SK-N-SH (cell line): ENCODE measurements around the gene ZNF17. TPM values are rescaled to one million over a fixed set of nuclear protein-coding genes. Genes with fewer than 3 reads are reported as not detected.
A peak's percentile ranks its signal among the peaks of the same experiment; 100 is the strongest.

Experiments
- CTCF ChIA-PET: fragments of 300-600, 350-600 bp; formaldehyde crosslinking; extraction: SDS; loops from one replicate; lab custom pipeline; 2021; lab: Yijun Ruan, JAX
- POLR2A ChIA-PET: fragments of 350-600 bp; sonication (Branson Sonifier 250); formaldehyde crosslinking; extraction: SDS; loops from one replicate; lab custom pipeline; 2020; ENCODE audit warnings: antibody characterized with exemption, inconsistent platforms; lab: Yijun Ruan, JAX
- DNase-seq: peaks from one replicate; pipeline ENCODE4 v3.0.0; 2012
- H2AFZ ChIP-seq: fragments of 200-600 bp; sonication (generic); 2 replicates; pipeline ENCODE4 v1.8.1; 2016; ENCODE audit warnings: antibody characterized with exemption, mild to moderate bottlenecking, low read depth
- H3F3A ChIP-seq: fragments of 200-600 bp; sonication (generic); replicated peaks from 2 replicates; pipeline ENCODE3; 2016; ENCODE audit warnings: antibody characterized with exemption, mild to moderate bottlenecking; ENCODE audit not compliant: insufficient read depth
- H3K27ac ChIP-seq, 2 experiments: fragments of 200-500 bp in 1 of 2; fragments of 200-600 bp in 1 of 2; sonication (Bioruptor generic) in 1 of 2; sonication (generic), shearing (Covaris generic) in 1 of 2; 2 replicates each; pipeline versions ENCODE4 v1.5.1 to v1.6.1; 2014 to 2016; ENCODE audit warnings: low read depth in 2 of 2, inconsistent platforms in 1 of 2, low read length in 1 of 2, mild to moderate bottlenecking in 1 of 2, mixed read lengths in 1 of 2
- H3K27me3 ChIP-seq: fragments of 200-600 bp; sonication (generic), shearing (Covaris generic); 2 replicates; pipeline ENCODE4 v1.6.1; 2016; ENCODE audit warnings: mixed run types; ENCODE audit not compliant: insufficient read depth
- H3K36me3 ChIP-seq, 2 experiments: fragments of 200-500 bp in 1 of 2; fragments of 200-600 bp in 1 of 2; sonication (Bioruptor generic) in 1 of 2; sonication (generic) in 1 of 2; replicated peaks in 1 of 2; 2 replicates each; pipeline versions ENCODE3 to v1.5.1; 2014 to 2016; ENCODE audit warnings: low read length in 1 of 2, mild to moderate bottlenecking in 1 of 2; ENCODE audit not compliant: insufficient read depth in 2 of 2, control insufficient read depth in 1 of 2
- H3K4me1 ChIP-seq, 2 experiments: fragments of 200-500 bp in 1 of 2; fragments of 200-600 bp in 1 of 2; sonication (Bioruptor generic) in 1 of 2; sonication (generic), shearing (Covaris generic) in 1 of 2; 2 replicates each; pipeline versions ENCODE4 v1.5.1 to v1.6.1; 2014 to 2016; ENCODE audit warnings: low read depth in 1 of 2, low read length in 1 of 2, mixed run types in 1 of 2; ENCODE audit not compliant: insufficient read depth in 2 of 2, control insufficient read depth in 1 of 2
- H3K4me2 ChIP-seq: fragments of 200-600 bp; sonication (generic), shearing (Covaris generic); 2 replicates; pipeline ENCODE4 v1.6.1; 2017; ENCODE audit warnings: mixed run types
- H3K4me3 ChIP-seq, 2 experiments: fragments of 200-500 bp in 1 of 2; fragments of 200-600 bp in 1 of 2; sonication (Bioruptor generic) in 1 of 2; sonication (generic), shearing (Covaris generic) in 1 of 2; 2 replicates each; pipeline versions ENCODE4 v1.5.1 to v1.8.1; 2014 to 2016; ENCODE audit warnings: low read depth in 2 of 2, inconsistent platforms in 1 of 2, low read length in 1 of 2, mild to moderate bottlenecking in 1 of 2, mixed read lengths in 1 of 2, moderate library complexity in 1 of 2
- H3K79me2 ChIP-seq: fragments of 200-600 bp; sonication (generic); 2 replicates; pipeline ENCODE4 v1.8.1; 2017; ENCODE audit warnings: mild to moderate bottlenecking; ENCODE audit not compliant: insufficient read depth
- H3K9ac ChIP-seq: fragments of 200-600 bp; sonication (generic); 2 replicates; pipeline ENCODE4 v1.6.1; 2017; ENCODE audit warnings: mixed run types
- H3K9me2 ChIP-seq: fragments of 200-600 bp; sonication (generic); 2 replicates; pipeline ENCODE4 v1.6.1; 2017; ENCODE audit warnings: mixed run types
- H3K9me3 ChIP-seq: fragments of 200-600 bp; sonication (generic); 2 replicates; pipeline ENCODE4 v1.6.1; 2017; ENCODE audit warnings: mixed run types, mild to moderate bottlenecking, moderate library complexity
- H4K20me1 ChIP-seq: fragments of 200-600 bp; sonication (generic); 2 replicates; pipeline ENCODE4 v1.6.1; 2017; ENCODE audit warnings: mild to moderate bottlenecking, mixed run types; ENCODE audit not compliant: insufficient read depth
- CHD2 ChIP-seq: fragments of 150-350 bp; IDR thresholded peaks from 2 replicates; pipeline ENCODE4 v1.6.1; 2018; ENCODE audit warnings: low read length; ENCODE audit not compliant: partially characterized antibody
- EZH2phosphoT487 ChIP-seq: fragments of 200-600 bp; sonication (generic); IDR thresholded peaks from 2 replicates; pipeline ENCODE4 v1.6.1; 2017; ENCODE audit warnings: low read depth, mixed run types, mild to moderate bottlenecking, antibody characterized with exemption, moderate library complexity, borderline replicate concordance
- FOSL2 ChIP-seq: IDR thresholded peaks from 2 replicates; pipeline ENCODE4 v1.4.0; 2012; ENCODE audit warnings: low read depth, mild to moderate bottlenecking, moderate library complexity, borderline replicate concordance
- FOXJ3 ChIP-seq: sonication (generic); formaldehyde crosslinking; IDR thresholded peaks from 2 replicates; pipeline ENCODE4 v1.5.1; 2020; ENCODE audit warnings: mild to moderate bottlenecking, missing genetic modification reagents
- FOXM1 ChIP-seq: IDR thresholded peaks from 2 replicates; pipeline ENCODE4 v1.4.0; 2012; ENCODE audit warnings: low read depth, mild to moderate bottlenecking
- GATA2 ChIP-seq: sonication (generic); formaldehyde crosslinking; IDR thresholded peaks from 2 replicates; pipeline ENCODE4 v1.5.0; 2020; ENCODE audit warnings: mild to moderate bottlenecking, missing genetic modification reagents
- JUND ChIP-seq: IDR thresholded peaks from 2 replicates; pipeline ENCODE4 v1.4.0; 2012
- MEF2A ChIP-seq: IDR thresholded peaks from 2 replicates; pipeline ENCODE4 v1.4.0; 2012; ENCODE audit warnings: low read depth, borderline replicate concordance
- MXI1 ChIP-seq: IDR thresholded peaks from 2 replicates; pipeline ENCODE4 v1.6.1; 2012; ENCODE audit warnings: mild to moderate bottlenecking, low read depth, low read length, improper control_type of control experiment
- NFIC ChIP-seq: IDR thresholded peaks from 2 replicates; pipeline ENCODE4 v1.4.0; 2012; ENCODE audit warnings: borderline replicate concordance
- NRF1 ChIP-seq: IDR thresholded peaks from 2 replicates; pipeline ENCODE4 v1.6.1; 2012; ENCODE audit warnings: low read depth, mild to moderate bottlenecking, low read length
- POLR2AphosphoS5 ChIP-seq: IDR thresholded peaks from 2 replicates; pipeline ENCODE4 v1.6.1; 2012; ENCODE audit warnings: low read depth, low read length
- RAD21 ChIP-seq: IDR thresholded peaks from 2 replicates; pipeline ENCODE4 v1.6.1; 2012; ENCODE audit warnings: mild to moderate bottlenecking, low read length
- RCOR1 ChIP-seq: fragments of 150-350 bp; IDR thresholded peaks from 2 replicates; pipeline ENCODE4 v1.6.1; 2017; ENCODE audit warnings: antibody characterized with exemption, low read length
- RFX5 ChIP-seq: IDR thresholded peaks from 2 replicates; pipeline ENCODE4 v1.6.1; 2012; ENCODE audit warnings: mild to moderate bottlenecking, improper control_type of control experiment, low read length
- RXRA ChIP-seq: IDR thresholded peaks from 2 replicates; pipeline ENCODE4 v1.4.0; 2012; ENCODE audit warnings: low read depth, mild to moderate bottlenecking, borderline replicate concordance
- SIN3A ChIP-seq: IDR thresholded peaks from 2 replicates; pipeline ENCODE4 v1.6.1; 2012; ENCODE audit warnings: low read depth, mild to moderate bottlenecking, low read length, moderate library complexity, borderline replicate concordance
- SMC3 ChIP-seq: IDR thresholded peaks from 2 replicates; pipeline ENCODE4 v1.6.1; 2012; ENCODE audit warnings: low read depth, low read length, improper control_type of control experiment
- TAF1 ChIP-seq: IDR thresholded peaks from 2 replicates; pipeline ENCODE4 v1.6.1; 2012; ENCODE audit warnings: low read depth, mild to moderate bottlenecking, low read length, moderate library complexity, borderline replicate concordance
- TCF12 ChIP-seq: IDR thresholded peaks from 2 replicates; pipeline ENCODE4 v1.4.0; 2012
- TEAD4 ChIP-seq: IDR thresholded peaks from 2 replicates; pipeline ENCODE4 v1.4.0; 2012; ENCODE audit warnings: mild to moderate bottlenecking, borderline replicate concordance; ENCODE audit not compliant: insufficient read depth
- YY1 ChIP-seq: IDR thresholded peaks from 2 replicates; pipeline ENCODE4 v1.4.0; 2012; ENCODE audit warnings: low read depth, mild to moderate bottlenecking
- WGBS: methylation state at CpG from one replicate; pipeline ENCODE4 v1.1.6; 2017; ENCODE audit warnings: low lambda C conversion rate; 5-methylcytosine and 5-hydroxymethylcytosine counted together
- polyA plus RNA-seq, 3 experiments: library from polyadenylated mRNA; depleted of rRNA; stranded (reverse); fragments of >200 nt; gene quantifications; 2 replicates each; pipeline ENCODE4 v1.2.3, GENCODE V29; 2012
- TF ChIP-seq, protein P1 (sequence below): fragments of 200-600 bp; sonication (generic); IDR thresholded peaks from 2 replicates; pipeline ENCODE4 v1.6.1; 2017; ENCODE audit warnings: antibody characterized with exemption, mild to moderate bottlenecking, moderate library complexity
- TF ChIP-seq, protein P2 (sequence below): fragments of 150-350 bp; IDR thresholded peaks from 2 replicates; pipeline ENCODE4 v1.6.1; 2016; ENCODE audit warnings: mild to moderate bottlenecking, low read depth, low read length
- TF ChIP-seq, protein P3 (sequence below): IDR thresholded peaks from 2 replicates; pipeline ENCODE4; 2012
- TF ChIP-seq, protein P4 (sequence below): fragments of 150-350 bp; IDR thresholded peaks from 2 replicates; pipeline ENCODE4 v1.6.1; 2017; ENCODE audit warnings: antibody characterized with exemption, low read length, low read depth, borderline replicate concordance

ZNF17 gene
- polyA plus RNA-seq, 1 of the 3 experiments (the other 2 are of a cell fraction): 3.9 TPM

DNA sequence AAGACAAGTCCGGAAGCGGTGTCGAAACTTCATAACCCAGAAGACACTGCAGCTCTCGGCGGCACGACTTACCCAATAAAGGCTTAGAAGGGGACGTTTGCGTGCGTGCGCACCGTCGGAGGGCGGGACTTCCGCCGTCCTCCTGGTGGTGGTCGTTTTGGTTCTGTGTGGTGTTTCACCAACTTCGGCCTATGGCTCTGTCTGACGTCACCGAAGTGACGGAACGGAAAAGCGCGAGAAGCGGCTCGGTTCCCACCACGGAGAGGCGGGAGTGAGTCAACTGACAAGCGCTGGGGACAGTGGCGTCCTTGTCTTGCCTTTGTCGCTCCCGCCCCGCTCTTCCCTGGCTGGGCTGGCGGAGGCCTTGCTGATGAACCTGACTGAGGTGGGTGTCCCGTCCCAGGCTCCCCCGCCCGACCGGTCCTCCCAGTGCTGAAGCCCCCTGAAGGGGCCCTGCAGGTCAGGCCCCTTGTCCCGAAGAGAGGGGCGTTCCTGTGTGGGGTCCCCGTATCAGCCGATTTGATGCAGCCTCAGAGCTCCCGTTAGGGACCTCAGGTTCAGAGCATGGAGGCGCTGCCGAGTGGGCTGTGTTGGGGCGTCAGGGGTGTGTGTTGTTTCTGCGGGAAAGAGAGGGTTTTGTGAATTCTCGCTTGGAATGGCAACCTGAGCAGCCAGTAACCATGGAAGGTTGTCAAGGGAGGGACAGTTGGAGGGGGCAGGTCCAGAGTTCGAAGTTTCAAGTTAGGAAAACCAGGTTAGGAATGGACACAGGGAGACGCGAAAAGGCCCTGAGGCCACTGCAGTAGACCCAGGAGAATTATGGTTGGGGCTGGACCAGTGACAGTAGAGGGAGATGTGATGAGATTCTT is 21.0 kb upstream of the ZNF17 start, which contains the start of gene ZNF548:
Gene ZNF548 (plus strand): TSS at position 125 of the 869 bp plus-strand sequence. CDS start 246 bp downstream, at position 371.
- DNase-seq: peak; percentile 89
- H3F3A ChIP-seq: peaks cover 12% of the 10 kb centered on the region
- peak within 1 kb of the TSS; percentile 77 to 94 for H3K27ac ChIP-seq
- peaks cover 9 to 15% of the 10 kb centered on the region in 2 experiments for H3K36me3 ChIP-seq
- H3K4me3 ChIP-seq: peak within 1 kb of the TSS; percentile 96 to 97
- peak within 1 kb of the TSS; percentile 92 for H3K9ac ChIP-seq
- no peaks in the 10 kb centered on the region for H3K9me3 ChIP-seq
- ChIA-PET CTCF (interaction anchor here (0.8 to 1.5 kb wide), 4 partner anchors 15 to 1130 kb away, joined by 3 to 8 read pairs (median 4); no protein-coding TSS in a partner anchor), POLR2A (interaction anchor here (0.9 to 1.0 kb wide), 2 partner anchors 27 to 149 kb away, joined by 3 to 5 read pairs; partner anchors contain the start of genes TRAPPC2B, ZNF547 and ZNF805)
- H3K9me2 ChIP-seq: no peaks in the 10 kb centered on the region
- WGBS: under 1% methylated on average over 23 of the region's 50 CpGs
- H3K27me3 ChIP-seq: no peaks in the 10 kb centered on the region
- peak within 1 kb of the TSS; percentile 80 for H3K4me2 ChIP-seq
- no peaks in the 10 kb centered on the region for H4K20me1 ChIP-seq
- H2AFZ ChIP-seq: peak within 1 kb of the TSS; percentile 99
- peaks cover 48% of the 10 kb centered on the region for H3K79me2 ChIP-seq
- peaks cover 0 to 5% of the 10 kb centered on the region in 2 experiments; a peak in 2 of 4 replicates for H3K4me1 ChIP-seq
- TF ChIP-seq GATA2: no peak
- TF ChIP-seq POLR2AphosphoS5: no peak
- TF ChIP-seq EZH2phosphoT487: no peak
- no peak for TF ChIP-seq RCOR1
- TF ChIP-seq TEAD4: no peak
- TF ChIP-seq, protein P1, sequence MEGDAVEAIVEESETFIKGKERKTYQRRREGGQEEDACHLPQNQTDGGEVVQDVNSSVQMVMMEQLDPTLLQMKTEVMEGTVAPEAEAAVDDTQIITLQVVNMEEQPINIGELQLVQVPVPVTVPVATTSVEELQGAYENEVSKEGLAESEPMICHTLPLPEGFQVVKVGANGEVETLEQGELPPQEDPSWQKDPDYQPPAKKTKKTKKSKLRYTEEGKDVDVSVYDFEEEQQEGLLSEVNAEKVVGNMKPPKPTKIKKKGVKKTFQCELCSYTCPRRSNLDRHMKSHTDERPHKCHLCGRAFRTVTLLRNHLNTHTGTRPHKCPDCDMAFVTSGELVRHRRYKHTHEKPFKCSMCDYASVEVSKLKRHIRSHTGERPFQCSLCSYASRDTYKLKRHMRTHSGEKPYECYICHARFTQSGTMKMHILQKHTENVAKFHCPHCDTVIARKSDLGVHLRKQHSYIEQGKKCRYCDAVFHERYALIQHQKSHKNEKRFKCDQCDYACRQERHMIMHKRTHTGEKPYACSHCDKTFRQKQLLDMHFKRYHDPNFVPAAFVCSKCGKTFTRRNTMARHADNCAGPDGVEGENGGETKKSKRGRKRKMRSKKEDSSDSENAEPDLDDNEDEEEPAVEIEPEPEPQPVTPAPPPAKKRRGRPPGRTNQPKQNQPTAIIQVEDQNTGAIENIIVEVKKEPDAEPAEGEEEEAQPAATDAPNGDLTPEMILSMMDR: peak; percentile 24
- TF ChIP-seq JUND: no peak
- peak; percentile 8; the same call in 1 of the 2 replicates for TF ChIP-seq RAD21
- TF ChIP-seq SIN3A: peak; percentile 59; the same call in 1 of the 2 replicates
- TF ChIP-seq, protein P2, sequence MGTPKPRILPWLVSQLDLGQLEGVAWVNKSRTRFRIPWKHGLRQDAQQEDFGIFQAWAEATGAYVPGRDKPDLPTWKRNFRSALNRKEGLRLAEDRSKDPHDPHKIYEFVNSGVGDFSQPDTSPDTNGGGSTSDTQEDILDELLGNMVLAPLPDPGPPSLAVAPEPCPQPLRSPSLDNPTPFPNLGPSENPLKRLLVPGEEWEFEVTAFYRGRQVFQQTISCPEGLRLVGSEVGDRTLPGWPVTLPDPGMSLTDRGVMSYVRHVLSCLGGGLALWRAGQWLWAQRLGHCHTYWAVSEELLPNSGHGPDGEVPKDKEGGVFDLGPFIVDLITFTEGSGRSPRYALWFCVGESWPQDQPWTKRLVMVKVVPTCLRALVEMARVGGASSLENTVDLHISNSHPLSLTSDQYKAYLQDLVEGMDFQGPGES: peak; percentile 41; the same call in 1 of the 2 replicates
- no peak for TF ChIP-seq FOXM1
- peak; percentile 97 for TF ChIP-seq CHD2
- TF ChIP-seq FOSL2: peak; percentile 12; the same call in 1 of the 2 replicates
- no peak for TF ChIP-seq YY1
- TF ChIP-seq NRF1: peak; percentile 70; the same call in 1 of the 2 replicates
- 0 out of 2 replicates have a peak, but pooled peaks have one; percentile 47 for TF ChIP-seq FOXJ3 (CRISPR knock-in tag)
- TF ChIP-seq TCF12: no peak
- TF ChIP-seq, protein P3, sequence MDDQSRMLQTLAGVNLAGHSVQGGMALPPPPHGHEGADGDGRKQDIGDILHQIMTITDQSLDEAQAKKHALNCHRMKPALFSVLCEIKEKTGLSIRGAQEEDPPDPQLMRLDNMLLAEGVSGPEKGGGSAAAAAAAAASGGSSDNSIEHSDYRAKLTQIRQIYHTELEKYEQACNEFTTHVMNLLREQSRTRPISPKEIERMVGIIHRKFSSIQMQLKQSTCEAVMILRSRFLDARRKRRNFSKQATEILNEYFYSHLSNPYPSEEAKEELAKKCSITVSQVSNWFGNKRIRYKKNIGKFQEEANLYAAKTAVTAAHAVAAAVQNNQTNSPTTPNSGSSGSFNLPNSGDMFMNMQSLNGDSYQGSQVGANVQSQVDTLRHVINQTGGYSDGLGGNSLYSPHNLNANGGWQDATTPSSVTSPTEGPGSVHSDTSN: peak; percentile 9; the same call in 1 of the 2 replicates
- no peak for TF ChIP-seq NFIC
- TF ChIP-seq RXRA: no peak
- TF ChIP-seq MEF2A: no peak
- peak; percentile 82 for TF ChIP-seq MXI1
- peak; percentile 26; the same call in 1 of the 2 replicates for TF ChIP-seq RFX5
- TF ChIP-seq SMC3: no peak
- TF ChIP-seq, protein P4, sequence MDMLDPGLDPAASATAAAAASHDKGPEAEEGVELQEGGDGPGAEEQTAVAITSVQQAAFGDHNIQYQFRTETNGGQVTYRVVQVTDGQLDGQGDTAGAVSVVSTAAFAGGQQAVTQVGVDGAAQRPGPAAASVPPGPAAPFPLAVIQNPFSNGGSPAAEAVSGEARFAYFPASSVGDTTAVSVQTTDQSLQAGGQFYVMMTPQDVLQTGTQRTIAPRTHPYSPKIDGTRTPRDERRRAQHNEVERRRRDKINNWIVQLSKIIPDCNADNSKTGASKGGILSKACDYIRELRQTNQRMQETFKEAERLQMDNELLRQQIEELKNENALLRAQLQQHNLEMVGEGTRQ: no peak
- no peak for TF ChIP-seq TAF1
